Activated CD8-positive, alpha-beta memory T cell treated with anti-CD3 and anti-CD28 coated beads for 24 hours (primary cell): ENCODE measurements around the gene DSTYK.

Source experiments
- DNase-seq: peaks from one replicate; pipeline ENCODE4 v3.0.0-alpha.2; 2020

The DSTYK gene

GRCh38 chr1:205211169-205211838 lies at the start of gene DSTYK:
TSS of gene DSTYK (minus strand) at chr1:205211702. CDS start at chr1:205211535, 167 bp downstream.
- DNase-seq = peak; percentile 95

GRCh38 chr1:205259998-205260397 lies 48.5 kb upstream of the DSTYK start:
- DNase-seq = no peak

- no peak for DNase-seq
Measured at GRCh38 chr1:205259324-205259832, 47.9 kb upstream of the DSTYK start.

- DNase-seq = no peak
Measured at GRCh38 chr1:205258719-205259118, 47.2 kb upstream of the DSTYK start.

- DNase-seq = no peak
Measured at GRCh38 chr1:205258261-205258691, 46.8 kb upstream of the DSTYK start.

GRCh38 chr1:205257735-205258134 lies 46.2 kb upstream of the DSTYK start:
- no peak for DNase-seq

GRCh38 chr1:205256951-205257625 lies 45.6 kb upstream of the DSTYK start:
- no peak for DNase-seq

GRCh38 chr1:205255941-205256780 lies 44.7 kb upstream of the DSTYK start:
- DNase-seq = peak; percentile 95

GRCh38 chr1:205251576-205251975 lies 40.1 kb upstream of the DSTYK start:
- no peak for DNase-seq

GRCh38 chr1:205250699-205251098 lies 39.2 kb upstream of the DSTYK start:
- DNase-seq = no peak

GRCh38 chr1:205249651-205250050 lies 38.1 kb upstream of the DSTYK start:
- no peak for DNase-seq

- no peak for DNase-seq
Measured at GRCh38 chr1:205248793-205249601, 37.5 kb upstream of the DSTYK start.

- no peak for DNase-seq
Measured at GRCh38 chr1:205247130-205247921, 35.8 kb upstream of the DSTYK start.

- DNase-seq = no peak
Measured at GRCh38 chr1:205246351-205247119, 35.0 kb upstream of the DSTYK start.

- no peak for DNase-seq
Measured at GRCh38 chr1:205245096-205245495, 33.6 kb upstream of the DSTYK start.

GRCh38 chr1:205244384-205244783 lies 32.9 kb upstream of the DSTYK start:
- no peak for DNase-seq

GRCh38 chr1:205243350-205244191 lies 32.1 kb upstream of the DSTYK start:
- no peak for DNase-seq

GRCh38 chr1:205241366-205242030 lies 30.0 kb upstream of the DSTYK start:
- peak; percentile 41 for DNase-seq

GRCh38 chr1:205240569-205240968 lies 29.1 kb upstream of the DSTYK start:
- peak; percentile 53 for DNase-seq
